ENCODE measurements around the gene PLAC9.

DNA sequence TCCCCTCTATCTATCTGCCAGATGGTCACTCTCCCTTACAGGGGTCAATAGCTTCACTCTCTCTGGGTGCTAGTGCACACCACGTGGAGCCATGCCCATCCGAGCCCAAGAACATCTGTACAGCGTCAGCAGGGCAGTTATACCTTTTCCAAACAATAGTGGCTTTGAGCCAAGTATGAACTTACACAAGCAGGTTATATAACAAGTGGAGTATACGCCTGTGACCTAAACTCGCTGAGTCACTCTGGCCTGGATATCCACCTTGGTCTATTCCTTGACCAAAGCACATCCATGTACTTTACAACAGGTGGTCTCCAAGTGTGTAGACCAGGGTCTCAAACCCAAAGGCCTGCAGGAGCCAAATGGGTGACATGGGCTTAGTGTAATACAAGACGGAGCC, 20.3 kb downstream of the PLAC9 start:
- TF ChIP-seq POLR2A (IDR thresholded peaks at IDR 0.05; ENCODE audit: low read depth, low read length) (no peak), PAX5 (IDR thresholded peaks at IDR 0.05; ENCODE audit: insufficient read depth, low read length, severe bottlenecking) (no peak), POLR2AphosphoS5 (IDR thresholded peaks at IDR 0.05; ENCODE audit: low read depth, low read length) (no peak), TAF1 (IDR thresholded peaks at IDR 0.05; ENCODE audit: low read depth, low read length) (no peak)
